DND-41 (cell line): Measurements from ENCODE around the gene ATXN1.

ENCODE experiments used
- EZH2 ChIP-seq: IDR thresholded peaks from 3 replicates; pipeline ENCODE4 v1.6.1; 2012; ENCODE audit warnings: borderline replicate concordance, low read depth, mild to moderate bottlenecking, moderate library complexity, low read length, inconsistent platforms; ENCODE audit not compliant: severe bottlenecking
- TF ChIP-seq, protein P1 (sequence below): IDR thresholded peaks from 2 replicates; pipeline ENCODE4 v1.5.1; 2012; ENCODE audit warnings: borderline replicate concordance, low read length, moderate library complexity, mild to moderate bottlenecking; ENCODE audit not compliant: poor library complexity, severe bottlenecking; ENCODE audit errors: extremely low read depth

DNA sequence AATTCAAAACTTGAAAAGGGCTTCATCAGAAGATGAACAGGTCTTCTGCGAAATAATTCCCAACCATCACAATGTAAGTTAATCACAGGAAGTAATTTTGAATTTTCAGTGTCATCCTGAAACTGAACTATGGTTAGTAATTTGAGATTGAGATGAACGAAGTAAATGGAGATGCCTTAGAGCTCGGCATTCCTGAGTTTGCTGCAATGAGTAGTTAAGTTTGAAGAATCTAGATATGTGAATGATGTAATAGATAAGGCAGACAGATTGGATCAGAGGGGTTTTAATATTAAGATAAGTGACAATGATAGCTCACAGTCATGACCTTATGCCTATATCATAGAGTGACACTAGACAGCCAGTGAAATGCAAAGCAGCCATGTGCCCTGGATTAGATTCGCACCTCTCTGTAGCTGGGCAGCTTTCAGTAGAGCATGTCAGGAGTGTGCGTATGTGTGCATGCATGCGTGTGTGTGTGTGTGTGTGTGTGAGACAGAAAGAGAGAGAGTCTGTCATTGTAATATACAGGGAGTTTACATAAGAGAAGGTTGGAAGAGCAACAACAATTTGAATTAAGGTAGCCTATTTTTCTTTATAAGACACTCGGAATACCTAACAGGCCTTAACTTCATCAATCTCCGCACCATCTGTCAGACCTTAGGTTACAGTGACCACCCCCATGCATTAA lies 289.9 kb downstream of the ATXN1 start:
- TF ChIP-seq, protein P1, sequence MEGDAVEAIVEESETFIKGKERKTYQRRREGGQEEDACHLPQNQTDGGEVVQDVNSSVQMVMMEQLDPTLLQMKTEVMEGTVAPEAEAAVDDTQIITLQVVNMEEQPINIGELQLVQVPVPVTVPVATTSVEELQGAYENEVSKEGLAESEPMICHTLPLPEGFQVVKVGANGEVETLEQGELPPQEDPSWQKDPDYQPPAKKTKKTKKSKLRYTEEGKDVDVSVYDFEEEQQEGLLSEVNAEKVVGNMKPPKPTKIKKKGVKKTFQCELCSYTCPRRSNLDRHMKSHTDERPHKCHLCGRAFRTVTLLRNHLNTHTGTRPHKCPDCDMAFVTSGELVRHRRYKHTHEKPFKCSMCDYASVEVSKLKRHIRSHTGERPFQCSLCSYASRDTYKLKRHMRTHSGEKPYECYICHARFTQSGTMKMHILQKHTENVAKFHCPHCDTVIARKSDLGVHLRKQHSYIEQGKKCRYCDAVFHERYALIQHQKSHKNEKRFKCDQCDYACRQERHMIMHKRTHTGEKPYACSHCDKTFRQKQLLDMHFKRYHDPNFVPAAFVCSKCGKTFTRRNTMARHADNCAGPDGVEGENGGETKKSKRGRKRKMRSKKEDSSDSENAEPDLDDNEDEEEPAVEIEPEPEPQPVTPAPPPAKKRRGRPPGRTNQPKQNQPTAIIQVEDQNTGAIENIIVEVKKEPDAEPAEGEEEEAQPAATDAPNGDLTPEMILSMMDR = no peak
- no peak for TF ChIP-seq EZH2
